Stomach (tissue), 9 donors: Measurements from ENCODE around the gene OST4. TPM values are rescaled to one million over a fixed set of nuclear protein-coding genes. Genes with fewer than 3 reads are reported as not detected.
A peak's percentile ranks its signal among the peaks of the same experiment; 100 is the strongest.

Experiments
- DNase-seq, 2 donors: peaks; one replicate each; pipeline versions ENCODE4 v3.0.0 to v3.0.0-alpha.2; 2013 to 2019
- H3K27ac ChIP-seq, 5 donors: fragments of 200-600 bp in 4 of 5; sonication (generic) in 4 of 5; one replicate each; pipeline ENCODE4 v1.5.1; 2013 to 2019; ENCODE audit warnings: mild to moderate bottlenecking in 1 of 5, moderate library complexity in 1 of 5
- H3K27me3 ChIP-seq, 3 donors: fragments of 200-600 bp; sonication (generic); one replicate each; pipeline ENCODE4 v1.5.1; 2017 to 2019; ENCODE audit warnings: mixed run types in 1 of 3
- H3K36me3 ChIP-seq, 4 donors: fragments of 200-600 bp; sonication (generic); 1 replicate in 3 of 4; 2 replicates in 1 of 4; pipeline ENCODE4 v1.5.1; 2016 to 2019
- H3K4me1 ChIP-seq, 4 donors: fragments of 200-600 bp; sonication (generic); one replicate each; pipeline ENCODE4 v1.5.1; 2016 to 2019
- H3K4me3 ChIP-seq, 4 donors: fragments of 200-600 bp; sonication (generic) in 3 of 4; one replicate each; pipeline ENCODE4 v1.5.1; 2016 to 2019; ENCODE audit warnings: mild to moderate bottlenecking in 1 of 4
- H3K9me3 ChIP-seq, 4 donors: fragments of 200-600 bp; sonication (generic); one replicate each; pipeline ENCODE4 v1.5.1; 2016 to 2019
- CTCF ChIP-seq, 7 experiments: fragments of 450-650 bp in 4 of 7; fragments of 200-600 bp in 3 of 7; sonication (generic) in 3 of 7; IDR thresholded peaks; one replicate each; pipeline ENCODE4 v1.5.1; 2016 to 2019; ENCODE audit warnings: antibody characterized with exemption in 7 of 7, control low read depth in 2 of 7, mild to moderate bottlenecking in 1 of 7
- EP300 ChIP-seq: sonication (generic); formaldehyde crosslinking; IDR thresholded peaks from one replicate; pipeline ENCODE4 v1.6.1; 2017; ENCODE audit warnings: antibody characterized with exemption
- POLR2A ChIP-seq, 4 donors: fragments of 450-650 bp; IDR thresholded peaks; one replicate each; pipeline ENCODE4 v1.6.1; 2016; ENCODE audit warnings: antibody characterized with exemption in 4 of 4, control low read depth in 2 of 4, mild to moderate bottlenecking in 1 of 4, moderate library complexity in 1 of 4
- POLR2AphosphoS5 ChIP-seq, 3 donors: sonication (generic); formaldehyde crosslinking; IDR thresholded peaks; one replicate each; pipeline ENCODE4 v1.6.1; 2016; ENCODE audit warnings: antibody characterized with exemption in 3 of 3
- WGBS, 5 donors: extraction: QIAGEN DNeasy Blood & Tissue Kit in 3 of 5; methylation state at CpG; one replicate each; pipeline versions ENCODE4 v1.1.5 to v1.1.7; 2013 to 2018; 5-methylcytosine and 5-hydroxymethylcytosine counted together
- intact Hi-C: fragments of 100-400 bp; cut with DNase I; formaldehyde crosslinking; loops from one replicate; pipeline ENCODE4 v1.15.1; 2023; ENCODE audit warnings: low total_unique reads
- polyA plus RNA-seq, 3 donors: library from polyadenylated mRNA; stranded (reverse); fragments of 200-250 nt; gene quantifications; one replicate each; pipeline ENCODE4 v1.2.3, GENCODE V29; 2013
- total RNA-seq, 5 donors: library from RNA; depleted of rRNA; stranded (reverse); fragments of >200 nt; gene quantifications; one replicate each; pipeline versions ENCODE4 v1.1.0 to v1.2.3, GENCODE V29; 2014 to 2016
- donor health status: healthy with polysubstance abuse.
- donor health status: Bipolar disorder and iron deficiency.
- donor health status: healthy.

The OST4 gene
- total and polyA plus RNA-seq, 8 donors: 16.8 to 610 (median 209) TPM

GRCh38 chr2:27086090-27086723 lies 14.8 kb upstream of the OST4 start:
- peak overlapping the region; percentile 63 to 79 (median 65) for H3K4me3 ChIP-seq
- peaks cover 33 to 70% (median 56%) of the 10 kb centered on the region in 4 donors for H3K4me1 ChIP-seq
- TF ChIP-seq POLR2A (IDR thresholded peaks at IDR 0.05) (no peak), POLR2AphosphoS5 (IDR thresholded peaks at IDR 0.05) (peak; percentile 68 to 94 (median 84)), EP300 (no peak), CTCF (IDR thresholded peaks at IDR 0.05) (peak in 5 of 7 experiments; percentile 72 to 99 (median 94))
- no peaks in the 10 kb centered on the region for H3K27me3 ChIP-seq
- WGBS, 5 donors: 0 to 1% (median 1%) methylated on average over 31 to 81 of the region's 81 CpGs
- no peaks in the 10 kb centered on the region for H3K9me3 ChIP-seq
- peak overlapping the region; percentile 83 to 92 (median 89) for H3K27ac ChIP-seq
- peak; percentile 97 to 99 for DNase-seq
- intact Hi-C loops: loop anchor here (10.0 kb wide), 1 partner anchor 51 kb away; the partner anchor contains the start of gene TMEM214
- H3K36me3 ChIP-seq: peaks cover 0 to 17% (median 6%) of the 10 kb centered on the region in 4 donors

DNA sequence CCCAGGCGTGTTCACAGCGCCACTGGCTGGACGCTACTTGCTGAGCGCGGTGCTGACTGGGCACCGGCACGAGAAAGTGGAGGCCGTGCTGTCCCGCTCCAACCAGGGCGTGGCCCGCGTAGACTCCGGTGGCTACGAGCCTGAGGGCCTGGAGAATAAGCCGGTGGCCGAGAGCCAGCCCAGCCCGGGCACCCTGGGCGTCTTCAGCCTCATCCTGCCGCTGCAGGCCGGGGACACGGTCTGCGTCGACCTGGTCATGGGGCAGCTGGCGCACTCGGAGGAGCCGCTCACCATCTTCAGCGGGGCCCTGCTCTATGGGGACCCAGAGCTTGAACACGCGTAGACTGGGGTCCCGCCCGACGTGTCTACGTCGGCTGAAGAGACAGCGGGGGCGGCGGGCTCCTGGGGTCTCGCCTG lies 14.2 kb upstream of the OST4 start:
- DNase-seq: peak; percentile 73 to 86
- Histone ChIP-seq H3K36me3 (peaks cover 0 to 17% (median 6%) of the 10 kb centered on the region in 4 donors), H3K27me3 (no peaks in the 10 kb centered on the region), H3K27ac (peak overlapping the region; percentile 83 to 92 (median 89)), H3K4me1 (peaks cover 38 to 75% (median 61%) of the 10 kb centered on the region in 4 donors), H3K4me3 (peak overlapping the region; percentile 63 to 79 (median 65)), H3K9me3 (no peaks in the 10 kb centered on the region)
- TF ChIP-seq POLR2A (IDR thresholded peaks at IDR 0.05): no peak
- peak in 4 of 7 experiments; percentile 16 to 39 (median 23) for TF ChIP-seq CTCF (IDR thresholded peaks at IDR 0.05)
- no peak for TF ChIP-seq EP300
- TF ChIP-seq POLR2AphosphoS5 (IDR thresholded peaks at IDR 0.05): peak; percentile 16 to 57 (median 52)
- intact Hi-C loops: loop anchor here (10.0 kb wide), 1 partner anchor 51 kb away; the partner anchor contains the start of gene TMEM214
- 0 to 1% (median 1%) methylated on average over 2 to 38 of the region's 38 CpGs; no CpG with 5 or more reads in 1 of the 5 donors for WGBS, 5 donors

- no peak for TF ChIP-seq EP300
- TF ChIP-seq CTCF (IDR thresholded peaks at IDR 0.05): peak in 1 of 7 experiments; percentile 18
- intact Hi-C loops: loop anchor here (10.0 kb wide), 1 partner anchor 50 kb away; the partner anchor contains the start of gene TMEM214
- peak overlapping the region; percentile 83 to 92 (median 89) for H3K27ac ChIP-seq
- H3K9me3 ChIP-seq: no peaks in the 10 kb centered on the region
- peaks cover 0 to 17% (median 6%) of the 10 kb centered on the region in 4 donors for H3K36me3 ChIP-seq
- H3K27me3 ChIP-seq: no peaks in the 10 kb centered on the region
- peaks cover 41 to 80% (median 66%) of the 10 kb centered on the region in 4 donors for H3K4me1 ChIP-seq
- no peak for DNase-seq
- H3K4me3 ChIP-seq: peak overlapping the region; percentile 63 to 79 (median 65)
- whole genome bisulfite sequencing, 5 donors: 53 to 60% (median 55%) methylated on average over 10 of the region's 10 CpGs
Observed at GRCh38 chr2:27085062-27085672, 13.7 kb upstream of the OST4 start.

- Histone ChIP-seq H3K9me3 (no peaks in the 10 kb centered on the region), H3K36me3 (peaks cover 0 to 17% (median 6%) of the 10 kb centered on the region in 4 donors), H3K27ac (no peak overlapping the region), H3K4me3 (no peak overlapping the region), H3K4me1 (peaks cover 41 to 87% (median 69%) of the 10 kb centered on the region in 4 donors), H3K27me3 (no peaks in the 10 kb centered on the region)
- WGBS, 5 donors: 71 to 90% (median 85%) methylated on average over 4 to 6 of the region's 6 CpGs
- no peak for DNase-seq
- TF ChIP-seq CTCF (IDR thresholded peaks at IDR 0.05) (no peak), EP300 (no peak), POLR2A (IDR thresholded peaks at IDR 0.05) (no peak), POLR2AphosphoS5 (IDR thresholded peaks at IDR 0.05) (no peak)
- intact Hi-C loops: loop anchor here (10.0 kb wide), 1 partner anchor 50 kb away; the partner anchor contains the start of gene TMEM214
Observed at GRCh38 chr2:27084297-27085061, 13.0 kb upstream of the OST4 start.
